ENCODE data around the gene TMCO4.
"Not testable (repeated sequence)": the region's sequence is repeated elsewhere in the genome, so short reads cannot be mapped to it uniquely, and the experiment has no call there.

The TMCO4 gene

DNA sequence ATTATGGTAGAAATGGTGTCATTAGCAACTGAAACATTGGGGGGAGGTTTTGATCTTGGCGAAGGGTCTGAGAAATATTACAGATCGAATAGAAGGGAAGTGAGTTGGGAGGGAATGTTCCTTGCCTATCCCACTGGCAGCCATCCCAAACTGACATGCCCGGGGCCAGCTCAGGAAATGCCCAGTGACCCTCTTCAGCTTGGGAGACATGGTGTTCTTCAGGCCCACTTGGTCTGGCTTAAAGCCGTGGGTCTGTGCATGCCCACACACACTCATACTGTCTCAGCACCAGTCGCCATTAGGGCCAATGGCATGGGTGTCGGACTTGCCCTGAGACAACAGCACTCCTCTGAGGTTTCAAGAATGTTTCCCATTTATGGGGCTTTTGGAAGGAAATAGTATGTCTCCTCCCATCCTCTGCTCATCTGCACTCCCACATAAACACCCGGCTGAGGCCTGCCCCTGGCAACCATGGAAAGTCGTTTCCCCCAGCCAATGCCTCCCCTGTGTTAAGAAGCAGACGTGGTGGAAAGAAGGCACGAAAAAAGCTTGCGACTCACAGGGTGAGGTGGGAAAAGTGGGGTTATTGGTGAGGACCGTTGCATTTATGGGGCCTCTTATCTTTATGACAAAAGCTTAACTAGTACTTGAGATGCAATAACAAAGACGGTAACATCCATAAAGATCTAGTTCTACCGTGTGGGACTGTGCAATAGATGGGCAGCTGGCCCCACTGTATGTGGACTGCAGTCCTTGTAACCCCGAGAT lies 13.3 kb upstream of the TMCO4 start:
- FAIRE-seq = no peak

DNA sequence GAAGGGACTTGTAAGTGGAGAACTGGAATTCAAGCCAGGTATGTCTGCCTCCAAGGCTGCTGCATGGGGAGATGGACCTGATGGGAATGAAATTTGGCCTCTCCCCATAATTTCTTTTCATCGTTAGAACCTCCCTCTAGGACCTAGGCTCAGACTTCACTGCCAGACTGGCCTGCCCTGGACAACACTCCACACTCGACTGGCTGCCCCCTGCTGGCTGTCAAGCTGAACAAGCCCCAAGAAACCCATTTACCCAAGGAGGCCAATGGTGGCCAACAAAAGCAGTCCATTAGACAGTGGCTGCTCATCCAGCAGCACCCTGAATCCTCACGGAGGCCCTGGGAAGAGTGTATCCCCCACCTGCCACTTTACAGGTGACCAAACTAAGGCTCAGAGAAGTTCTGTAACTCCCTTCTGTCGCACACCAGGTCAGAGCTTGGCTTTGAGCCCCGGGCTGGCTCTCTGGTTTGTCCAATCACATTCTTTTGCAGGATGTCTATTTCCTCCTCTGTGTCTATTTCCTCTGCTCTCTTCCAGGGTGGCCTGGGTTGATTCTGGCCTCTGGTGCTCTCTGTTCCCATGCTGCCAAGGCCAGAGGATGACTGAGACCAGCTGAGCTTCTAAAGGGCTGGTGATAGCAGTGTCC lies 11.6 kb upstream of the TMCO4 start:
- FAIRE-seq = no peak

DNA sequence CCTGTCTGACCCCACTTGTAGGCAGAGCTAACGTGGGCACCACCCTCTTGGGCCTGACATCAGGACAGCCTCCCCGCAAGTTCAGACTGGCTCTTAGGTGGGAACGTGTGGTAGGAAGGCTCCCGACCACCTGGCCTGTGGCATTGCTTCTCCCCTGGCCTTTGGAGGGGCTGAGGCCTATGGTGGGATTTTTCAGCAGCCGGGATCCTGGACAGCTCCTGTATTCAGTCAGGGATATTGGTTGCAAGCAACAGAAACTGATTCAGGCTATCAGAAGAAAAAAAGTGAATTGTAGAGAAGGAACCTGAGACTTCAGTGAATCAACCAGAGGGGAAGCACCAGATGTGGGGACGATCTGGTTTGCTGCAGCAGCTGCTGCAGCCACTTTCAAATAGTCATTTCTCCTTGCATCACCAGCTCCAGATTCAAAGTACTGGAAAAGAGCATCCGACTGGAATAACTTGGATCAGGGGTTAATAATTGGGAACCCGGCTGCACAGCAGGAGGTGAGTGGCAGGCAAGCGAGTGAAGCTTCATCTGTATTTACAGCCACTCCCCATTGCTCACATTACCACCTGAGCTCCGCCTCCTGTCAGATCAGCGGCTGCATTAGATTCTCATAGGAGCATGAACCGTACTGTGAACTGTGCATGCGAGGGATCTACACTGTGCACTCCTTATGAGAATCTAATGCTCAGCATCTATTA lies 9.5 kb upstream of the TMCO4 start:
- FAIRE-seq = no peak

DNA sequence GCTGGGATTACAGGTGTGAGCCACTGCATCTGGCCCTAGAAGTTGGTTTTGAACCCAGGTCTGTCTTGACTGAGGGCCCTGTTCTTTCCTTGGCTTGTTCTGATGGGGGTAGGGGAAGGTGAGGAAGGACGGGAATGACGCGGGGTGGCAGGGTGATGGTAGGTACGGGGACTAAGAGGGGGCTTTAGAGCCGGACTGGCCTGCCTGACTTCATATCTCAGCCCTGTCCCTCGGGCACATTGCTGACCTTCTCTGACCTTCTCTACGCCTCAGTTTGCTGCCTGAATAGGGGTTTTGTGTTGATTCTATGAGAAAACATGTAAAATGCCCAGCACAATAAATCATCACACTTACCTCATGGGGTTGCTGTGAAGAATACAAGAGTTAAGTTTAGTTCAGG lies 8.6 kb upstream of the TMCO4 start:
- FAIRE-seq = no peak

DNA sequence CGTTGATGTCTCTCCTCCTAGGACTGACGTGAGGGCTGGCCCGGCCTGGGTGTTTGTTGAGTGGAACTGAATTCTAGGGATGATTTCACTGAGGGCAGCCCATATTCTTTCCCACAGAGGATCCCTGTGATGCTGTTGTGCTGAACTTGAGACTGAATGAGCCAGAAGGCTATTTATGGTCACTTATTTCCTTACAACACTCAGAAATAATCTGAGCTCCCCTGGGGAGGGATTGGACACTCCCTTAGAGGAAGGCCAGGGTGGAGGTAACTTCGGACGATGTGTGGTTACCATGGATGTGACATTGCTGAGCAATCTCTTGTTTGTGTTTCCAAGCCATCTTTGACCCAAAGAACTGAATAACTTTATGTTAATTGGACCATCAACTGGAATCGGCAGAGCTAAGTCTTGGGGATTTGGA lies 5.1 kb upstream of the TMCO4 start:
- no peak for FAIRE-seq

DNA sequence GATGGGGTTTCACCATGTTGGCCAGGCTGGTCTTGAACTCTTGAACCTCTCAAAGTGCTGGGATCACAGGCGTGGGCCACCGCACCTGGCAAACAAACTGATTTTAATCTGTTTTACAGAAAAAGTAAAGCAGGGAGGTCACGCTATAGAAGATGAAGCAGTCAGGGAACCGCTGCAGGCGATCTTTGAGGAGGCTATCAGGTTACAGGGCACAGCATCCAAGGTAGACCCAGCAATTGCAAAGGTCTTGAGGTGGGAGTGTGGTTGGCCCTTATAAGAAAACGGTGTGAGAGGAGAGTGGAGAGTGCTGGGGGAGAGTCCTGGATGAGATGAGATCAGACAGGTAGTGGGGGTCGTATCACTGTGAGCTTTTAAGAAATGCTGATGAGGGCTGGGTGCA lies 2.6 kb upstream of the TMCO4 start:
- FAIRE-seq = no peak

DNA sequence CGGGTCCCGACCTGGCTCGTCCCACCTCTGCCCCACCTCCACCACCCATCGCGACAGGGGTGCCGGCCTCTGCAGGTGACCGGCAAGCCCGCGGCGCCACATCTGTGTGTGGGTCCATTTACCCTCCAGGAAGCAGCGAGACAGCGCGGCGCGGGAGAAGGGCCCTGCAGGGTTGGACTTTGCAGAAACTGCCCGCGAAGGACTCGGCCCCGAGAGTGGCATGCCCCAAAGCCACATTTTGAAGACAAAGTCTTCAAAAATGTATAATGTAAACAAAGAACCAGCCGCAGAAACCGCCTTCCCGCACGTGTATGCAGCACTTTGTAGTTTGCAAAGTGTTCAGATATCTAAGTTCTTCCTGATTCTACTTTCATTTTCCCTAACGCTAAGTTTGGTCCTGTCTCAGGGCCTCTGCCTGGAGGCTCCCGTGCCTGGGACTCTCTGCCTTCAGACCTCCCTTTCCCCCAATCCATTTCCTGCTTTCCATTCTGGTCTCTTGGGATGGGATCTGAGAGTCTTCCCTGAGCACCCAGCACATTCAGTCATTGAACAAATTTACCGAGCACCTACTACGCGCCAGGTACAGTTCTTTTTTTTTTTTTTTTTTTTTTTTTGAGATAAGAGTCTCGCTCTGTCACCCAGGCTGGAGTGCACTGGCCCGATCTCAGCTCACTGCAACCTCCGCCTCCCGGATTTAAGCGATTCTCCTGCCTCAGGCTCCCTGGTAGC lies 524 bp upstream of the TMCO4 start:
- no peak for FAIRE-seq

DNA sequence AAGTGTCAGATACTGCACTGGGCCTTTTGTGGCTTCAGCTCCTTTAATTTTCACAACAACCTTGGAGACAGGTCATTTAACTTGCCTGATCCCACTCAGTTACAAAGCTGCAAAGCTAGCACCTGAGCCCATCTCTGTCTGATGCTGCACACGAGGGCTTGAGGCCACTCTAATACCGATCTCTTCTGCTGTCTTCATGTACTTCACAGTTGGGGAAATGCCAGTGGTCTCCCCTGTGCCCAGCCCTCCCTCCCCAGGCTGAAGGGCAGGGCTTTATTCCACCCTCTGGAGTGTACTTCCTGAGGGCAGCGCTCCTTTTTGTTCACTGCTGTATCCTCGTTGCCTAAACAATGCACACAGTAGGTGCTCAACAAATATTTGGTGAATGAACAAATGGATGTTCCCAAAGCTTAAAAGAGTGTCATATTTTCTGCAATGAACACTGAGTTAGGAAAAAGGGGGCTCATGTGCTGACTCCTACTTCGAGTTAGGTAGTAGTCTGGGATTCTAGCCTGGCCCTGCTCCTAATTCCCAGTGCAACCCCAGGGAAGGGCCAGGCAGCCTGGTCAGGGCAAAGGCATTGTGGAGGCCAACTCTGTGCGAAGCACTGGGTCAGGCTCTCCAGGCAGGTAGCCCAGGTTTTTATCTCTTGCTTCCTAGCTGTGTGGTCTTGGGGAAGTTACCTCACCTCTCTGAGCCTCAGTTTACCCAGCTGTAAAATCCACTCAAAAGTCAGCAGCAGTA lies 1.1 kb downstream of the TMCO4 start:
- FAIRE-seq = no peak

DNA sequence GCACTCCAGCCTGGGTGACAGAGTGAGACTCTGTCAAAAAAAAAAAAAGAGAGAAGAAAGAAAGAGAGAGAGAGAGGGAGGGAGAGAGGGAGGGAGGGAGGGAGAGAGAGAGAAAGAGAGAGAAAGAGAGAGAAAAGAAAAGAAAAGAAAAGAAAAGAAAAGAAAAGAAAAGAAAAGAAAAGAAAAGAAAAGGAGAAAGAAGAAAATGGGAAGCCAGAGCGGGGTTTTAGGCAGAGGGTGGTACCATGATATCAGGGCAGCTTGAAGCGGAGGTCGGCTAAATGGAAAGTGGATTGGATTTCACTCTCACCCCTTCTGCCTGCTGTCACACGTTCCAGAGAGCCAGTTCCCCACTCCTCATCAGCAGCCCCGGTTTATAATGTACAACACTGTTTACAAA lies 1.9 kb downstream of the TMCO4 start:
- FAIRE-seq = no peak

DNA sequence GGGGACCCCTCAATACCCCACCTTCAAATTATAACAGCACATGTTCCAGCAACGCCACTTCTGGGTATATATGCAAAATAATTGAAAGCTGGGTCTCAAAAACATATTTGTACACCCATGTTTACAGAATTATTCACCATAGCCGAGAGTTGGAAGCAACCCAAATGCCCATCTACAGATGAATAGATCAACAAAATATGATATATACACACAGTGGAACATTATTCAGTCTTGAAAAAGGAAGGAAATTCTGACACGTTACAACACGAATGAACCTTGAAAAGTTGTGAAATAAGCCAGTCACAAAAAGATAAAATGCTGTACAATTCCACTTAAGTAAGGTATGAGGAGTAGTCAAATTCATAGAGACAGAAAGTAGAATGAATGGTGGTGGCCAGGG lies 5.1 kb downstream of the TMCO4 start:
- FAIRE-seq = no peak

DNA sequence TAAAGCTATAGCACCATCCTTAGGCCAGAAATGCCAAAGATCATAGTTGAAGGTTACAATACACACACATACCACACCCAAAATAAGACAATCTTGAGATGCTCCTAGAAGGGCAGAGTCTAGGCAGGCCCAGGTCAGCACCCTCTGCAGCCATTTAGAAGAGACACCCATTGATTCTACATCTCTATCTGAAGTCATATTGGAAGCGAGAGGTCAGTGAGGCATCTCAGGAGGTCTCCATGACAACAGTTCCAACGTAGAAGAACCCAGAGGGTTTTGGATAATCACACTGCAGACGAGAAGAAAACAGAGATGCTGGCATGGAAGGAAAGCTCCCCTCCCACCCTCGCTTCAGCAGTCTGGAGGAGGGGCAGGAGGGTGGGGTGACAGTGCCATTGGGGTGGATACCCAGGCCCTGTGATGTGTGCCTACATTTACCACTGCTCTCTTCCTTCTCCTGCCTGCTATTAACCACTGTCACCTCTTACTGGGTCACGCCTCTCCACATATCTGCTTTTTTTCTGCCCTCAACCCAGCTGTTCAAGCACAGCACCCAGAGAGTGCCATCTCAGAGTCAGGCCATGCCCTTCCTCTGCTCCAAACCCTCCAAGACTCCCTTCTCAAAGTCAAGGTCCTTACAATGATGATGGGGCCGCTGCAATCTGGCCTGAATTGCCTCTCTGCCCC lies 6.2 kb downstream of the TMCO4 start:
- no peak for FAIRE-seq

DNA sequence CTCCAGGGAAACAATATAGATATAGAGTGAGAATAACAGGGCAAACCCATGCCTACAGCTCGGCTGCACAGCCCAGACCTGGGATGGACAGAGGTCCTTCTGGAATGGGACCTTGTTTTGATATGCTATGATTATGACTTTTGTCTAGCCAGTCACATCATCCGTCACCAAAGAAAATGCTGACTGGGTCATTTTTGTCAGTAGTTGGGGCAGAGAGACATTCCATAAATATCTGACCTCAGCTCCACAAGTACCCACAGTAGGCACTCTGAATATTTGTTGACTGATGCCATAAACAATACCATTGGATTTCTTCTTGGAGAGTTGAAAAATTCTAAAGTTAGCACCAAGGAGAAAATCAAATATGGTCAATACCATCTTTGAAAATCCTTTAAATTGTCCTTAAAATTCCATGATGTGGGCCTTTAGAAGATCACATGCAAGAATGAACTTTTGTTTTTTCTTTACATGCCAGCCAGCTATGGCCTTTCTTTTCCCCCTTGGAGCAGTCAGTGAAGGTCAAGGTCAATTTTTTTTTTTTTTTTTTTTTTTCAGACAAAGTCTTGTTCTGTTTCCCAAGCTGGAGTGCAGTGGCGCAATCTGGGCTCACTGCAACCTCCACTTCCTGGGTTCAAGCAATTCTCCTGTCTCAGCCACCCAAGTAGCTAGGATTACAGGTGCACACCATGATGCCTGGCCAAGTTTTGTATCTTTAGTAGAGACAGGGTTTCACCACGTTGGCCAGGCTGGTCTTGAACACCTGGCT lies 7.3 kb downstream of the TMCO4 start:
- FAIRE-seq = no peak

DNA sequence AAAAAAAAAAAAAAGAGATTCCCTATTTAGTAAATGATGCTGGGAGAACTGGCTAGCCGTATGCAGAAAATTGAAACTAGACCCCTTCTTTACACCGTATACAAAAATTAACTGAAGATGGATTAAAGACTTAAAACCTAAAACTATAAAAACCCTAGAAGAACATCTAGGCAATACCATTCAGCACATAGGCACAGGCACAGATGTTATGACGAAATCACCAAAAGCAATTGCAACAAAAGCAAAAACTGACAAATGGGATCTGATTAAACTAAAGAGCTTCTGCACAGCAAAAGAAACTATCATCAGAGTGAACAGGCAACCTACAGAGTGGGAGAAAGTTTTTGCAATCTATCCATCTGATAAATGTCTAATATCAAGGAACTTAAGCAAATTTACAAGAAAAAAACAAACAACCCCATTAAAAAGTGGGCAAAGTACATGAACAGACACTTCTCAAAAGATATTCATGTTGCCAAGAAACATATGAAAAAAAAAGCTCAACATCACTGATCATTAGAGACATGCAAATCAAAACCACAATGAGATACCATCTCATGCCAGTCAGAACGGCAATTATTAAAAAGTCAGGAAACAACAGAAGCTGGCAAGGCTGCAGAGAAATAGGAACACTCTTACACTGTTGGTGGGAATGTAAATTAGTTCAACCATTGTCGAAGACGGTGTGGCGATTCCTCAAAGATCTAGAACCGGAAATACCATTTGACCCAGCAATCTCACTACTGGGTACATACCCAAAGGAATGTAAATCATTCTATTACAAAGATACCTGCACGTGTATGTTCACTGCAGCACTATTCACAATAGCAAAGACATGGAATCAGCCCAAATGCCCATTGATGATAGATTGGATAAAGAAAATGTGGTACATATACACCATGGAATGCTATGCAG lies 9.4 kb downstream of the TMCO4 start:
- not testable (repeated sequence) for FAIRE-seq

DNA sequence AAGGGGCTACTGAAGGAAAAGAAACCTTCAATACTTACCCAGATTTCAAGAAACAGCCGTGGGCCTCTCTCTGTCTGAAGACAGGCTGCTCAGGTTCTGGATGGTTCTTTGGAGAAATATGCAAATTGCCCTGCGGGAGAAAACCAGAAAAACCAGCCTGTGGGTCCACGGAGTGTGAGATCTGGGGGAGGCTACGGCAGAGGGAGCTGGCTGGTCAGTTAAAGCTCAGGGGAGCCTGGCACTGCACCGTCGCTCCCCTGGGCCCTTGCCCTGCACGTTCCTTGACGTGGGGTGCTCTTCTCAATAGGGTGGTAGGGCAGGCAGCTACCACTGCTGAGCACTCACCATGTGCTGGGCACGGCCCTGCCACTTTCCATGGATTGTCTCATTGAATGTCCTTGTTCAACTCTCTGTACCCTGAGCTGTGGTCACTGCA lies 12.7 kb downstream of the TMCO4 start:
- FAIRE-seq = no peak

DNA sequence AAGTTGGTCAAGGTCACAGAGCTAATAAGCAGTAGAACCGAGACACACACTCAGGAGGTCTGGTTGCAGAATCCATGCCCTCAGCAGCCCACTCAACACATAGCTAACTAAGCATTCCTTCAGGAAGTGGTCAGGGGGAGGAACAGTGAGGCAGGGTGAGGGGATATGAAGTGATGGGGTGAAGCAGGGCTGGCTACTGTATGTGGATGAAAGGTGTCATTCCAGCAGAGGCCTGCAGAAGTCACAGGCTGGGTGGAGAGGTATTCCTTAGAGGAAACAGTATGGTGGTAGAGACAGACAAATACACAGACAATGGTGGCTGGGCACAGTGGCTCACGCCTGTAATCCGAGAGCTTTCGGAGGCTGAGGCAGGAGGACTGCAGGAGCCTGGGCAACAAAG lies 14.1 kb downstream of the TMCO4 start:
- FAIRE-seq = no peak

DNA sequence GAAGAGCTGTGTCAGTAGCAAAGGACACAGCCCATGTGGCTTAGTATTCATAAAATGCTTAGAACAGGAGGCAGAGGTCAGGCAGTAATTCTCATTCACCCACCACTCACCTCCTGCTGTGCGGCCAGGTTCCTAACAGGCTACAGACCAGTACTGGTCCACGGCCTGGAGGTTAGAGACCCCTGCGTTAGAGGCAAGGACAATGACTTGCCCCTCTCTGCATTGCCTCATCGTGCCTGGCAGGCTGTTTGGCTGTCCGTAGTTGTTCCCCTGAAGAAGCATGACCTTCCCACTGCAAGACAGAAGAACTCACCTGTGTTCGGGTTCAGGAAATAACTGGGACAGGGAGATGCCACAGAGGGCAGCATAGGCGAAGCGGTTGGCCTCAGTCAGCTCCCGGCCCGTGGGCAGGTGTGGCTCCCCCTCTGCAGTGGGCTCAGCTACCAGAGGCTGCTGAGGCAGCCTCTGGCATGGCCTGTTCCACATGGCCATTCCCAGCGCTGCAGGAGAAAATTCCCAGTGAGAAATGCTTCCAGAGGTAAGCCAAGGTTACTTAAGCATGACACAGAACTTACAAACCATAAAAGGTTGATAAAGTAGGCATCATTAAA lies 19.3 kb downstream of the TMCO4 start:
- FAIRE-seq = no peak

DNA sequence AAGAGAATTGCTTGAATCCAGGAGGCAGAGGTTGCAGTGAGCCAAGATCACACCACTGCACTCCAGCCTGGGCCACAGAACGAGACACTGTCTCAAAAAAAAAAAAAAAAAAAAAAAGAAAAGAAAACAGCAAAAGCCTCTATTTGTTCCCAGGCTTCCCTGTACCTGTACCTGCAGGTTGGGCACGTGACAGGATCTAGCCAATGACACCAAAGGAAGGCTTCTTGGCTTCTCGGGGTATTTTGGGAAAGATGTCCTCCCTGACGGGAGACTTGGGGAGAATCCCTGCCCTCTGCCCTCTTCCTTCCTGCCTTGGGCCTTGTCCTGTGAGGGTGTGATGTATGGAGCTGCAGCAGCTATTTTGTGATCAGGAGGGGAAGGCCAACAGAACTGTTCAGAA lies 22.8 kb downstream of the TMCO4 start:
- no peak for FAIRE-seq

DNA sequence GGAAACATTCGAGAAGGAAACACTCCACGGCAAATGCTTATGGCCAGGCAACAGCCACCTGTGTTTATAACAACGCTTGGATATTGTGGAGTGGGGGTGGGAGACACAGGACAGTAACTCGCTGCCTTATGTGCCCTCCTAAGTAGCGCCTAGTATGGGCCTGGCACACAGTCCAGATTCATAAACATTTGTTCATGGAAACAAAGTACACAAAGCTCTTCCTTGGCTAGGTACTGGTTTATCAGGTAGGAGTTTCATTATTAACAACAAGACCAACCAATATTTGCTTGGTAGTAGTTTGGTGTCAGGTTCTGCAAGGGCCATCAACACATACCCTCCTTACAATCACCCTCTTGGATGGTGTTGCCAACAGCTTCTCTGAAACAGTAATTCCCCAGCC lies 23.4 kb downstream of the TMCO4 start:
- FAIRE-seq = no peak

DNA sequence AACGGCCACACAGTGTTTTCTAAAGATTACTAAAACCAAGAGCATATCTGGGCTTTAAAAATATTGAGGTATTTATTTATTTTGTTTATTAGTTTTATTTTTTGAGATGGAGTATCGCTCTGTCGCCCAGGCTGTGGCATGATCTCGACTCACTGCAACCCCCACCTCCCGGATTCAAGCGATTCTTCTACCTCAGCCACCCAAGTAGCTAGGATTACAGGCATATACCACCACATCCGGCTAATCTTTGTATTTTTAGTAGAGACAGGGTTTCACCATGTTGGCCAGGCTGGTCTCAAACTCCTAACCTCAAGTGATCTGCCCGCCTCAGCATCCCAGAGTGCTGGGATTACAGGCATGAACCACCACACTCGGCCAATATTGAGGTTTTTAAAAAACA lies 23.9 kb downstream of the TMCO4 start:
- no peak for FAIRE-seq

DNA sequence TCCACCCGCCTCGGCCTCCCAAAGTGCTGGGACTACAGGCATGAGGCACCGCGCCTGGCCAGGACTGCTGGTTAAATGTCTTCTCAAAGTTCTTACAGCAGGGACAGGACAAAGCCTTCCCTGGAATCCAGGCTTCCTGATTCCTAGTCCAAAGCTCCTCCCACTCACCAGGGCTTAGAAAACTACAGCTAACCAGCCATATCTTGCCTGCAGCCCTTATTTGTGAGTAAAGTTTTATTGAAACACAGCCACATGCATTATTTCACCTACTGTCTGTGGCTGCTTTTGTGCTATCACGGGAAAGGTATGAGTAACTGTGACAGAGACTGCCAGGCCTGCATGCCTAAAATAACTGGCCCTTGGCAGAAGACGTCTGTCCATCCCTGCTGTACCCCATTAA lies 24.4 kb downstream of the TMCO4 start:
- FAIRE-seq = no peak

All from TTC549 (cell line).